ENCODE results near the gene MAP6.

MAP6 gene

DNA sequence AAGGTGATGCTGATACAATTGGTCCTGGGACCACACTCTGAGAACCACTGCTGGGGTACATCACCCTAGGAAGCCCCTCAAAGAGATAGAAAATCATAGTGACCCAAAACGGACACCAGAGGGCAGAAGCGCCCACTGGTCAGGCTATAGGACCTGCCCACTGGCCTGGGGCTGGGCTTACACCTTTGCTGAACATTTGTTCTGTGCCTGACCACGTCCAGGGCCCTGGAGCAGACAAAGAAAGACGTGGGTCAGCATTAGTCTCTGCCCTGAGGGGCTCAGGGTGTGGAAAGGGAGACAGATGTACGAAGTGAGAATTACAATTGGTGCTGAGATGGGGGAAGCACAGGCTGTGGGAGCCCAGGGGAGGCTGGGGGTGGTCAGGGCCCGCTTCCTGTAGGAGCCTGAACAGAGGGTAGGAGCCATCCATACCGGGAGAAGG lies 121.2 kb downstream of the MAP6 start:
- peak; percentile 62 for DNase-seq

DNA sequence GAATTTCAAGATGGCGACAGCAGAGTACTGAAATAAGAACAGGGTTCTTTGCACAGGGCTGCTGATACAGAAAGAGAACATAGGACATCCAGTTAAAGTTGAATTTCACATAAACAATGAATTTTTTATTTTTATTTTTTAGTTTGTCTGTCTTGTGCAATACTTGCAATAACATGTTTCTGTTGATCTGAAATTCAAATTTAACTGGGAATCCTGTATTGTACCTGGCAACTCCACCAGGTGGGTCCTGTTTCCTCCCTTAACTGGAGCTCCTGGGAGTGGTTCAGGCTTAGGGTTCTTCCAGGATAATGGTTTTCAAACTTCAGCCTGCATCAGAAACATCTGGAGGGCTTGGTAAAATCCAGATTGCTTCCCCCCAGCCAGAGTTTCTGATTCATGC lies 121.7 kb downstream of the MAP6 start:
- no peak for DNase-seq

DNA sequence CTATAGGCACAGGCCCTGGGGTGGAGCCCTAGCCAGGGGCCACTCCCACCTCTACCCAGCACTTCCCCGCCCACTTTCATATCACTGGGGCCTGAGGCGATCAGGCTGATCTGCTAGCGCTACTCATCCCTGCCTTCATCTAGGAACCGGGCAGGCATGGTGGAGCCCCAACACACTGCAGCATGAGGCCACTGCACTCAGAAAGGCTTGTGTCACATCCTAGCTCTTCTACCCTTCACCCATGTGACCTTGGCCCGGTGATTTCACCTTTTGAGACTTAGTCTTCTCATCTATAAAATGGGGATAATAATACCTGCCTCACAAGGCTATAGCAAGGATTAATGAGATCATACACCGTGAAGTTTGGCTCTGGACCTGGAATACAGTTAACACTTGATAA lies 125.0 kb downstream of the MAP6 start:
- peak; percentile 50 for DNase-seq

DNA sequence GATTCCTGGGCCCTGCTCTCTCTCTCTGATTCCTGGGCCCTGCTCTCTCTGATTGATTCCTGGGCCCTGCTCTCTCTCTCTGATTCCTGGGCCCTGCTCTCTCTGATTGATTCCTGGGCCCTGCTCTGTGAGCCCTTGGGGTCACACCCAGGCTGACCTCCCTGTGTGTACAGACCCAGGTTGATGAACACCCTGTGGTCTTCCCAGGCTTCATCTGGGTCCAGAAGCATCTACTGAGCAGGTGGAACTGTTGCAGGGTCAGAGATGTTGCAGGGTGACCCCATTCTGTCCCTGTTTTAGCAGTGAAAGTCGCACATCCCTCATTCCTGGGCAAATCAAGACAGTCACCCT lies 126.8 kb downstream of the MAP6 start:
- no peak for DNase-seq

DNA sequence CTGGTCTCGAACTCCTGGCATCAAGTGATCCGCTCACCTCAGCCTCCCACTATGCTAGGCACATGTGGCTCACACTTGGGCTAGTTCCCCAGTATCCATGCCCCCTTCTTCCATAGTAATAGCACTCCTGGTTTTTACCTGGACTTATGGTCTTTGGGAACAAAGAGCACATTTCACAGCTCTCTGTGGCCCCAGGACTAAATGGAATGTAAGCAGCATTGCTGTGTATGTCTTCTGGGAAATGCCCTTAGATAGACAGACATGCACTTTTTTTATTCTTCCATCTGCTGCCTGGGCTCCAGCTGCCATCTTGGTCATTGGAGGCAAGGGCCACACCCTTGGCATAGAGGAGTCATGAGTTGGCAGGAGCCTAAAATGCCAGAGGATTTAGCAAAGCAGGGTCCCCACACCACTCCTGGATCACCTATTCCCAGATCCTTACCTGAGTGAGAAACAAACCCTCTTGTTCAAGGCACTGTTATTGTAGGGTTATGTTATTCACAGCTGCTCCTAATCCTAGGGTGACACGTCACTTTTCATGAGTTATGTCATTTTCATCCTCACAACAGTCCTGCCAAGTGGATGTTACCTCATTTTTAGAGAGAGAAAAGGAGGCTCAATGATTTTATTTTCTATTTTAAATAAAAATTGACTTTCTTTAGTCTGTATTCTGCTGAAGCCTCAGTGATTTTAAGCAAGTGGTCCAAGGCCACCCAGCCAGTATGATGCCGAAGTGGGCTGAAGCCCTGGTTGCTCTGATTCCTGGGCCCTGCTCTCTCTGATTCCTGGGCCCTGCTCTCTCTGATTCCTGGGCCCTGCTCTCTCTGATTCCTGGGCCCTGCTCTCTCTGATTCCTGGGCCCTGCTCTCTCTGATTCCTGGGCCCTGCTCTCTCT lies 127.4 kb downstream of the MAP6 start:
- no peak for DNase-seq

DNA sequence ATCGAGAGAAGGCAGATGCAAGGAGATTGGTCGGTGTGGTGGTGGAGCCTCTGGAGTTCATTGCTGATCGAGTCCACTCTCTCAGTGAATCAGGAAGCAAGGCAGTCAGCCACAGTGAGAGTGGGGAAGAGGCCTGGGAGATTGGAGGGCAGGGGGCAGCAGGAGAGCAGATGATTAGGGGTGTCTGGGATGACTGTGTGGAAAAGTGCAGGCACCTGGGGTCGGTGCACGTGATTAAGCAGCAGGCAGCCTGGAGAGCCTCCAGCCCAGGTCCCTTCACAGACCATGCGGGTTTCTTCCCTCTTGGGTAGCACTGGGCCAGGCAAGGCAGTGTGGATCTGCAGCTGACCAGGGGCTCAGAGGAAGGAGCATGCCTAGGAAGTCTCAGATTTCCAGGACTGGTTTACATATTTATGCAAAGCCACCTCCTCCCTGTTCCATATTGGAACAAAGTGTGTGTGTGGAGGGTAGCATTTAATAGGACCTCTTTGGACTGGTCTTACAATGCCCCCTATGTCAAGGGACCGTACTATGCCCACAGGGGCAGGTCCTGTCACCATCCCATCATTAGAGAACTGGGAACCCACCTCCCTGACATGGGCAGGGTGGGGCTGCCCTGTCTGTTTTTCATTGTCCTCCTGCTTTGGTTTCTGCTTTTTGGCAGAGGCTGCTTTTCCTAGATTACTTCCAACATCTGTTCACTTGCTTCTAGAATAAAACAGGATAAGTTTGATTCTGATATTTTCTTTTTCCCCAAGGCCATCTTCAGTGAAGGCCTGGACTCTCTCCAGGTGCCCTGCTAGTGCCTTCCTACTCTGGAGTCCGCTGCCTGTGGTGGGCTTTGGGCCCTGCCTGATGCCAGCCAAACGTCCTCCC lies 129.1 kb downstream of the MAP6 start:
- DNase-seq: no peak

DNA sequence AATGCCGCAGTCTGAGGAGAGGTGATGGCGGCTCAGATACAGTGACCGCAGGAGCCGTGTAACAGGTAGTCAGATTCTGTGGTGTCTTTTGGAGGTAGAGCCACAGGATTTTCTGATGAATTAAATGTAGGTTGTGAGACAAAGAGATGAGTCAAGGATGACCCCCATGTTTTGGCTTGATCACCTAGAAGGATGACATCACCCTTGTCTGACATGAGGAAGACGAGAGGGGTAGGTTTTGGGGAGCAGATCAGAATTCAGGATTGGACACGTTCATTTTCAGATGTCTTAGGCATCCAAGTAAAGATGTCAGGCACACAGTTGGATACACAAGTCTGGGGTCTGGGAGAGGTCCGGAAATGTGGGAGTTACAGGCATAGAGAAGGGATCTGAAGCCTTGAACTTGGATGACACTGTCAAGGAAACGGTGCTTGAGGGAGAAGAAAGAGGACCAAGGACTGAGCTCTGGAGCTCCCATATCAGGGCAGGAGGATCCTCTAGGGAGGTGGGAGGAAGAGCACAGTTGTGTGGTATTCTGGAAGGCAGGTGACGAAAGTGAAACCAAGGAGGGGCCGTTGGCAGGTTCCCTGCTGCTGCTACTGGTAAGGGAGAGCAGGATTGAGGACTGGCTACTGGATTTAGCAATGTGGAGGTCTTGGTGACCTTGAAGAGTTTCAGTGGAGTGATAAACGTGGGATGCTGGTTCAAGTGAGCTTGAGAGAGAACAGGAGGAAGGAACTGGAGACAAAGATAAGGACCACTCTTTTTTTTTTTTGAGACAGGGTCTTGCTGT lies 130.5 kb downstream of the MAP6 start:
- DNase-seq: peak; percentile 62

DNA sequence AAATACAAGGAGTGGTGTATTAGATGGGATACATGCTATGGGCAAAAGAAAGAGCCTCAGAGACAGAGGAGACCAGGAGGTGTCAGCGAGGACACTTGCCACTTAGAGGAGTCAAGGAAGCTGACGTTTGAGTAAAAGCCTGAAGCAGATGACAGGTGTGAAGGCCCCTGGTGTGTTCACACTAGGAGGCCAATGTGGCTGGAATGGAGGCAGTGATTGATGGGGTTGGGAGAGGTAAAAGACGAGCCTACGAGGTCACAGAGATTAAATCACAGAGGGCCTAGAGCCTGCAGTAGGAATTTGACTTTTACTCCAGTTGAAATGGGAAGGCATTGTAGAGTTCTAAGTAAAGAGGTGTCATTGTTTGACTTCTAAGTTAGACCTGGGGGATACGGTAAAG lies 131.1 kb downstream of the MAP6 start:
- no peak for DNase-seq

All from RPMI8226 (cell line).